MCF 10A (cell line): ENCODE data around the gene RNU6-9. TPM values are rescaled to one million over a fixed set of nuclear protein-coding genes. Genes with fewer than 3 reads are reported as not detected.

ENCODE experiments used
- BruUV-seq: library from RNA; stranded (reverse); fragments of 400-500 nt; replicated peaks from 2 replicates; lab custom pipeline; 2021; lab: Mats Ljungman, UMichigan
- CTCF ChIA-PET: fragments of 300-600 bp; sonication (Branson Sonifier 250); formaldehyde crosslinking; extraction: SDS; loops from one replicate; lab custom pipeline; 2021; ENCODE audit warnings: antibody characterized with exemption, inconsistent platforms; lab: Yijun Ruan, JAX
- POLR2A ChIA-PET: fragments of 300-600, 350-650 bp; sonication (Branson Sonifier 250); formaldehyde crosslinking; extraction: SDS; loops from one replicate; lab custom pipeline; 2020; ENCODE audit warnings: antibody characterized with exemption, inconsistent platforms; lab: Yijun Ruan, JAX
- DNase-seq: peaks from one replicate; pipeline ENCODE4 v3.0.0-alpha.2; 2018; ENCODE audit not compliant: unreplicated experiment
- H3K27ac Mint-ChIP-seq: one replicate; pipeline ENCODE4 v1.8.0; 2022; ENCODE audit warnings: mild to moderate bottlenecking, low read depth, mixed read lengths; ENCODE audit not compliant: unreplicated experiment
- H3K27me3 Mint-ChIP-seq: one replicate; pipeline ENCODE4 v1.8.0; 2022; ENCODE audit warnings: mixed read lengths; ENCODE audit not compliant: insufficient read depth, unreplicated experiment
- H3K36me3 Mint-ChIP-seq: one replicate; pipeline ENCODE4 v1.8.0; 2022; ENCODE audit warnings: mild to moderate bottlenecking, moderate library complexity, mixed read lengths; ENCODE audit not compliant: insufficient read depth, unreplicated experiment
- H3K4me1 Mint-ChIP-seq: one replicate; pipeline ENCODE4 v1.8.0; 2022; ENCODE audit warnings: mixed read lengths; ENCODE audit not compliant: insufficient read depth, unreplicated experiment
- H3K4me3 Mint-ChIP-seq: one replicate; pipeline ENCODE4 v1.8.0; 2022; ENCODE audit warnings: mild to moderate bottlenecking, moderate library complexity, mixed read lengths; ENCODE audit not compliant: unreplicated experiment
- H3K9me3 Mint-ChIP-seq: one replicate; pipeline ENCODE4 v1.8.0; 2022; ENCODE audit warnings: mixed read lengths; ENCODE audit not compliant: unreplicated experiment
- intact Hi-C: fragments of 100-400 bp; cut with micrococcal nuclease; formaldehyde crosslinking; loops from 2 replicates; pipeline ENCODE4 v1.14.1; 2022
- total RNA-seq: library from RNA; stranded (reverse); gene quantifications from 2 replicates; pipeline ENCODE4 v1.2.3, GENCODE V29; 2022
- TF ChIP-seq, protein P1 (sequence below): fragments of 200-600 bp; IDR thresholded peaks from one replicate; pipeline ENCODE4 v1.8.0; 2022; ENCODE audit warnings: antibody characterized with exemption, mild to moderate bottlenecking; ENCODE audit not compliant: unreplicated experiment

RNU6-9 gene
- total RNA-seq, 1 experiment from 2014 or later: not detected

DNA sequence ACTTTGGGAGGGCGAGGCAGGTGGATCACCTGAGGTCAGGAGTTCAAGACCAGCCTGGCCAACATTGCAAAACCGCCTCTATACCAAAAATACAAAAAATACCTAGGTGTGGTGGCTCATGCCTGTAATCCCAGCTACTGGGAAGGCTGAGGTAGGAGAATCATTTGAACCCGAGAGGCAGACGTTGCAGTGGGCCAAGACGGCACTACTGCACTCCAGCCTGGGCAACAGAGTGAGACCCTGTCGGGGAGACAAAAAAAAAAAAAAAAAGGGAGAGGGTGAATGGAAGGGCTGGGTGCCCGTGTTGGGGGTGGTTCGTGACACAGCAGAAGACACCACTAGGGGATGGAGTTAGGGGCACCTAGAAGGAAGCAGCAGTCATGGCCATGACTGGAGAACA lies 23.0 kb upstream of the RNU6-9 start:
- CTCF ChIA-PET: interaction anchor here (1.0 kb wide), 1 partner anchor 14 kb away, joined by 3 read pairs; no protein-coding TSS in a partner anchor
- TF ChIP-seq, protein P1, sequence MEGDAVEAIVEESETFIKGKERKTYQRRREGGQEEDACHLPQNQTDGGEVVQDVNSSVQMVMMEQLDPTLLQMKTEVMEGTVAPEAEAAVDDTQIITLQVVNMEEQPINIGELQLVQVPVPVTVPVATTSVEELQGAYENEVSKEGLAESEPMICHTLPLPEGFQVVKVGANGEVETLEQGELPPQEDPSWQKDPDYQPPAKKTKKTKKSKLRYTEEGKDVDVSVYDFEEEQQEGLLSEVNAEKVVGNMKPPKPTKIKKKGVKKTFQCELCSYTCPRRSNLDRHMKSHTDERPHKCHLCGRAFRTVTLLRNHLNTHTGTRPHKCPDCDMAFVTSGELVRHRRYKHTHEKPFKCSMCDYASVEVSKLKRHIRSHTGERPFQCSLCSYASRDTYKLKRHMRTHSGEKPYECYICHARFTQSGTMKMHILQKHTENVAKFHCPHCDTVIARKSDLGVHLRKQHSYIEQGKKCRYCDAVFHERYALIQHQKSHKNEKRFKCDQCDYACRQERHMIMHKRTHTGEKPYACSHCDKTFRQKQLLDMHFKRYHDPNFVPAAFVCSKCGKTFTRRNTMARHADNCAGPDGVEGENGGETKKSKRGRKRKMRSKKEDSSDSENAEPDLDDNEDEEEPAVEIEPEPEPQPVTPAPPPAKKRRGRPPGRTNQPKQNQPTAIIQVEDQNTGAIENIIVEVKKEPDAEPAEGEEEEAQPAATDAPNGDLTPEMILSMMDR: no peak
- Mint-ChIP-seq H3K27me3 (no peaks in the 10 kb centered on the region), H3K9me3 (no peaks in the 10 kb centered on the region), H3K4me3 (peak overlapping the region; percentile 21), H3K27ac (no peak overlapping the region), H3K36me3 (peaks cover 36% of the 10 kb centered on the region), H3K4me1 (peaks cover 24% of the 10 kb centered on the region)
- POLR2A ChIA-PET: no interaction called here
- intact Hi-C loops: loop anchor here (5.0 kb wide), 1 partner anchor 42 kb away; the partner anchor contains the start of gene R3HDM4
- no TSS peak for BruUV-seq
- no peak for DNase-seq

DNA sequence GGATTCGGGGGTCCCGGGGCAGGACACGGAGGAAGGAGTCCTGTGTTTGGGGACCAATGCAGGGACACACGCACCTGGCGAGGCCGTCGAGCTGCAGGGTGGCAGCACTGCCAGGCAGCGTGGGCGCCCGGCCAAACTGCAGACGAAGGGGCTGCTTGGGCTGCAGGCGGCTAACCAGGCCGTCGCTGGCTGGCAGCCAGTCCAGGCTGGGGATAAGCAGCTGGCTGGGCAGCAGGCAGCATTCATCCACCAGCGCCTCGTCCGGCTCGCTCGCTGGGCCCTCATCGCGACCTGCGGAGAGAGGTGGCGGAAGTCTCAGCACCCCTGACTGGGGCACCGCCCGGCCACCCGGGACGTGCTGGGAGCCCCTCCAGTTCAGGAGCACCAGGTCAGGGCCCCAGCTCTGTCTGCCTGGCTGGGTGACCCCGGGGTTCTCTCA lies 22.3 kb upstream of the RNU6-9 start:
- ChIA-PET CTCF (interaction anchor here (0.5 kb wide), 1 partner anchor 14 kb away, joined by 3 read pairs; no protein-coding TSS in a partner anchor), POLR2A (no interaction called here)
- Mint-ChIP-seq H3K4me3 (peak overlapping the region; percentile 75), H3K9me3 (no peaks in the 10 kb centered on the region), H3K27me3 (no peaks in the 10 kb centered on the region), H3K4me1 (peaks cover 24% of the 10 kb centered on the region), H3K27ac (no peak overlapping the region), H3K36me3 (peaks cover 40% of the 10 kb centered on the region)
- no TSS peak for BruUV-seq
- intact Hi-C loops: loop anchor here (5.0 kb wide), 1 partner anchor 41 kb away; the partner anchor contains the start of gene R3HDM4
- TF ChIP-seq, protein P1: no peak
- DNase-seq: no peak

DNA sequence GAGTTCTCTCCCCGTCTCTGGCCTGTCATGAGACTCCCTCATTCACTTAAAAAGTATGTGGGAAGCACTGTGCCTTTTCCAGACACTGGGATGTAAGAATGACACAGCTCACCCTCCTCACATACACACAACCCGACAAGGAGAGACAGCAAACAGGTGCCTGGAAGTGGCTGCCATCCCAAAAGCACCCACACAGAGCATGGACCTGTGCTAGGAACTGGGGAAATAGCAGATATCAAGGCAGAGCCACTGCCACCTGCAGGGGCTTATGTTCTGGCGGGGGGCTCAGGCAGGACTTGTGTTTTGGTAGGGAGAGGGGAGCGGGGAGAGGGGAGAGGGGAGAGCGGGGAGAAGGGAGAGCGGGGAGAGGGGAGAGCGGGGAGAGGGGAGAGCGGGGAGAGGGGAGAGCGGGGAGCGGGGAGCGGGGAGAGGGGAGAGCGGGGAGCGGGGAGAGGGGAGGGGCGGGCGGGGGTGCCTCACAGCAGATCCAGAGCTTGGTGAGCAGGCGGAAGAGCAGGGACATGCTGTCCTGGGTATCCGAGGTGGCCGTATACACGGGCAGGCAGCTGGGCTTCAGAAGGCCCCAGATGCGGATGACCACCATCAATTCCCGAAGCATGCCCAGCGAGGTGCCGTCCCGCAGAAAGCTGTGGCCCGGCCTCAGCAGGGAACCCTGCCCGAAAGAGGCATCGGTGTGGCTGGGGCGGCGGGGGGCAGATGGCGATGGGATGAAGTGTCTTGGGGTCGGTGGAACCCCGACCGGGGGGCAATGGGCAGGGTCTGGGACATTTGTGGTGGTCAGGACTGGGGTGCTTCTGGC lies 21.6 kb upstream of the RNU6-9 start:
- BruUV-seq: no TSS peak
- peak overlapping the region; percentile 75 for H3K4me3 Mint-ChIP-seq

More for the DNA sequence above, 21.6 kb upstream of the RNU6-9 start:
- peak; percentile 52 for DNase-seq
- POLR2A ChIA-PET: interaction anchor here (1.0 kb wide), 1 partner anchor 52 kb away, joined by 3 read pairs; no protein-coding TSS in a partner anchor
- H3K36me3 Mint-ChIP-seq: peaks cover 45% of the 10 kb centered on the region
- H3K4me1 Mint-ChIP-seq: peaks cover 24% of the 10 kb centered on the region
- TF ChIP-seq, protein P1: no peak
- CTCF ChIA-PET: interaction anchor here (0.5 kb wide), 1 partner anchor 15 kb away, joined by 3 read pairs; no protein-coding TSS in a partner anchor
- H3K9me3 Mint-ChIP-seq: no peaks in the 10 kb centered on the region
- intact Hi-C loops: loop anchor here (5.0 kb wide), 1 partner anchor 41 kb away; the partner anchor contains the start of gene R3HDM4
- no peak overlapping the region for H3K27ac Mint-ChIP-seq
- H3K27me3 Mint-ChIP-seq: no peaks in the 10 kb centered on the region
